T-helper 1 cell (primary cell): ENCODE data around the gene RCBTB2.

Experiments used
- DNase-seq, 5 donors: peaks; one replicate each; pipeline ENCODE4 v3.0.0-alpha.2; 2012 to 2020

The RCBTB2 gene

GRCh38 chr13:48530833-48531232 lies 2.0 kb downstream of the RCBTB2 start:
- DNase-seq: no peak

DNA sequence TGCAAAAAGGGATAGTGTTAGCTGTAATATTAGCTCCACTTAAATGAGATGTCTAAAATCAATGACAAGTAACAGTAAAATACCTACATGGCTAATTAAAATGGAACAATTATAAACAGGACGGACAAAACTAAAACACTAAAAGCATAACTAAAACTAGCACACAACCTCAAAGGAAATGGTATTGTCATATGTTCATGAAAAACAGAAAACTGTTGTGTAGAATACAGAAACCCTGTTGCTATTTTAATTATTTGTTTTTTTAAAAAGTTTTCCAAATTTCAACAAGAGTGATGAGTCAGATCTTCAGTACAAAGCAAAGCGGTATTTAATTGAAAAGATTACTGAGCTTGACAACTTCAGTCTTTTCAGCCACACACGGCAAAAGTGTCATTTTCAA lies 4.2 kb downstream of the RCBTB2 start:
- peak in 1 of 5 donors; percentile 21 for DNase-seq

- DNase-seq: no peak
These were observed 4.9 kb downstream of the RCBTB2 start for GRCh38 chr13:48527955-48528354.

DNA sequence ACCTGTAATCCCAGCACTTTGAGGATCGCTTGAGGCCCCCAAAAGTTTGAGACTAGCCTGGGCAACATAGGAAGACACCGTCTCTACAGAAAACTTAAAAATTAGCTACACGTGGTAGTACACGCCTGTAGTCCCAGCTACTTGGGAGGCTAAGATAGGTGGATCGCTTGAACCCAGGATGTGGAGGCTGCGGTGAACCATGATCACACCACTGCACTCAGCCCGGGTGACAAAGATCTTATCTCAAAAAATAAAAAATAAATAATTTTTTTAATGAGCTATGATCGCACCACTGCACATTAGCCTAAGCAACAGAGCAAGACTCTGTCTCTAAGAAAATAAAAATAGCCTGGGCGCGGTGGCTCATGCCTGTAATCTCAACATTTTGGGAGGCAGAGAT lies 6.6 kb downstream of the RCBTB2 start:
- peak in 1 of 5 donors; percentile 32 for DNase-seq

DNA sequence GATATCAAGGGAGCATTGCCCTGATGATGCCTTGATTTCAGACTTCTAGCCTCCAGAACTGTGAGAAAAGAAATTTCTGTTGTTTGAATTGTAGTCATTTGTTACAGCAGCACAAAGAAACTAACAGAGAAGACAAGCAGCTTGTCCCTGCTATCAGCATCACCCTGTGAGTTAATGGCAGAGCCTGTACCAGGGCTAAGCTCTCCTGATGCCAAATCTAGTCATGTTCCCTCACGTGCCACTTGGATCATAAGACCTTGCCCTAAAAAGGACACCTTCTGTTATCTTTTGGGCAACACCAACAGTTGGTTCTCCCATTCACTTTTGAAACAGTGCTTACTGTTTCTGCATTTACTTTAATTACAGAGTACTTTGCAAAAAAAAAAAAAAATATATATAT lies 14.8 kb downstream of the RCBTB2 start:
- no peak for DNase-seq

DNA sequence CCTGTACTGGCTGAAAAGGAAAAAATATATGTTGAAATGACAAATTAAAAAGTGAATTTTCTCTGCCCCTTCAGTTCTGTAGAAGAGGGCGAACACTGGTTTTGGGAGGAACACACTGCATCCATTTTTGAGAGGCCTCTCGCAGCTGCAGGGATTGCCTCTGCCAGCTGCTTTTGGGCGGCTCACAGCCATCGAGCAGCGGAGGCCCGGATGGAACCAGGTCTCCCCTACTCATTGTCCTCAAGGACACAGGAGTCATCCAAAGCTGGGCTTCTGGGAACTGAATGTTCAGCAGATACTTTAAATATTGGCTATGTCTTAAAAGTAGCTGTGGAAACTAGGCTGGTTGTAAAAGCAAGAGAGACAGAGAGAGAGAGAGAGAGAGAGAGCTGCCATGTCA lies 17.1 kb downstream of the RCBTB2 start:
- no peak for DNase-seq

DNA sequence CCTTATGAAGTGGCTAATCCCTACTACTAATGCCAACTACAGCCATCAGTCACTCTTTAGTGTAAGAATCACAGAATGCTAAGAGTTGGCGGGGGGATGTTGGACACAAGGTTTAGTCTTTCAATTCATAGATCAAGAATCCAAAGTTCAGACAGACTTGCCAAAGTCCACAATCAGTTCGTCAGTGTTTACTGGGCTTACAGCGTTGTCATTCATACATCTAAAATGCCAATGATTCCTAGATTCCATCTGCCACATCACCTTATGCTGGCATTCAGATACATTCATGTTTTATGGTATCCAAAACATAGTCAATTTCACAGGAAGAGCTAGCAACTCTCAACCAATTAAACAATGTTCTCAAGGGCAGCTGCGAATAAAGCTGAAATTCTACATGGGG lies 18.1 kb downstream of the RCBTB2 start:
- DNase-seq: no peak

DNA sequence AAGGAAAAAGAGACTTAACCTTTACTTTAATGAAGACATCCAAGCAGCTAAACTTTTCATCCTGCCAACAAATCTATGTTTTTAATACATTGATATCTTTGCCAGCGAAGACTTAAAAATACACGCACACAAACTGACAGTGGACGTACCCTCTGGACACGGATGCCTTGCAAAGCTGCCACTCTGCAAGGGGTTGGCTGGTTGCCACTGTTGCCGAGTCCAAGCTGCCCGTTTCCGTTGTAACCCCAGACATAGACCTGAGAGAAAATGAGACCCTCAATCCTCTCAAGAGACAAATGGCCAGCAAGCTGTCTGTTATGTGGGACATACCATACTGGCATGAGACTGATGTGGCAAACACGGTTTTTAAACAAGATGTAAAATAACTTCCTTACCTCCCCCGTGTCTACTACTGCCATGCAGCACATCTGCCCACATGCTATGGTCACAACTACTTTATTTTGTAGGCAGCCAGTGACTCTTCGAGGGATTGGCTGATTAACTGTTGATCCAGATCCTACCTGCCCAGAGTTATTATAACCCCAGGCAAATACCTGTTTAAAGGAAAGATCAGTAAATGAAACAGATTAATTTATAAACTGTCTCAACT lies 21.2 kb downstream of the RCBTB2 start:
- DNase-seq: no peak

GRCh38 chr13:48510698-48511097 lies 22.2 kb downstream of the RCBTB2 start:
- DNase-seq: no peak

GRCh38 chr13:48508011-48508410 lies 24.9 kb downstream of the RCBTB2 start:
- no peak for DNase-seq

- no peak for DNase-seq
These were observed 25.9 kb downstream of the RCBTB2 start for GRCh38 chr13:48507021-48507420.

GRCh38 chr13:48506092-48506701 lies 26.7 kb downstream of the RCBTB2 start:
- no peak for DNase-seq

GRCh38 chr13:48505597-48506091 lies 27.2 kb downstream of the RCBTB2 start:
- peak in 3 of 5 donors; percentile 16 to 96 (median 37) for DNase-seq

GRCh38 chr13:48505012-48505411 lies 27.9 kb downstream of the RCBTB2 start:
- DNase-seq: peak in 1 of 5 donors; percentile 88

DNA sequence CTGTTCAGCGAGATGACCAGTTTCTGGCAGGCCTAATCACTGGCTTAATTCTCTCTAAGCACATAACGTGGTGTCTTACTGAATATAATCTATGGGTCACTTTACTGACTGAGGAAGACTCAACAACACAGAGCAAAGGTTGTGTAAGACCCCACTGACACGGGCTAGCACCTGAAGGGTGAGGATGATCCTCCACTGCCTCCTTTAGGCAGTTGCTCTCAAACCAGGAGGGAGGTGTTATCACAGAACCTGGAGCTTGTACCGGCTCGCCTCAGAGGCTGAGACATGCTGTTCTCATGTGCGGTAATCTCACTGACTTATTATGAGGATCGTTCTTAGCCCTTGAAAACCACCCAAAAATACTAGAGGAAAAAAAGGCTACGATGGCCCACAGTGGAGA lies 28.3 kb downstream of the RCBTB2 start:
- peak in 1 of 5 donors; percentile 70 for DNase-seq

- DNase-seq: peak in 1 of 5 donors; percentile 14
These were observed 30.1 kb downstream of the RCBTB2 start for GRCh38 chr13:48502601-48503319.

GRCh38 chr13:48501705-48502104 lies 31.2 kb downstream of the RCBTB2 start:
- DNase-seq: no peak

GRCh38 chr13:48500652-48501197 lies 32.2 kb downstream of the RCBTB2 start:
- DNase-seq: peak in 1 of 5 donors; percentile 64

- DNase-seq: no peak
These were observed 35.2 kb downstream of the RCBTB2 start for GRCh38 chr13:48497669-48498068.

GRCh38 chr13:48496271-48497161 lies 36.4 kb downstream of the RCBTB2 start:
- peak in 1 of 5 donors; percentile 79 for DNase-seq

GRCh38 chr13:48494874-48495273 lies 38.0 kb downstream of the RCBTB2 start:
- DNase-seq: no peak

DNA sequence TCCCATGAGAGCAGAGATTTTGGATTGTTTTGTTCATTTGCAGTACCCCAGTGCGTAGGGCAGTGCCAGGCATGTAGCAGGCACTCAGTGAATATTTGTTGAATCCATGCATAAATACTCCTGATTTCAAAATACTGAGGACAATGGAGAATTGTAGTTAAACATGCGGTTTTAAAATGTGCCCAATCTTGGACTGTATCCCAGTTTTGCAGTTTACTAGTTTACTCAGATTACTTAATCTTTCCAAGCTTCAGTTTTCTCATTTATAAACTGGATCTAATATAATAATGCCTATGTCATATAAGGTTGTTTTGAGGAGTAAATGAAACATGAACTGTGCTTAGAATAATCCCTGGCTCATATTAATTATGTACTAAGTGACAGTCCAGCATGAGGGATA lies 39.0 kb downstream of the RCBTB2 start:
- no peak for DNase-seq
